SU-DHL-6 (cell line): ENCODE data around the gene NUDT16L1.

Experiments used
- H2AFZ ChIP-seq: fragments of 200-600 bp; sonication (generic); 2 replicates; pipeline ENCODE4 v1.6.1; 2014; ENCODE audit warnings: low read depth, mild to moderate bottlenecking, moderate library complexity, mixed read lengths, antibody characterized with exemption, low read length; ENCODE audit not compliant: severe bottlenecking
- H3F3A ChIP-seq: fragments of 200-600 bp; shearing (Covaris generic); 2 replicates; pipeline ENCODE4 v1.6.0; 2016; ENCODE audit warnings: antibody characterized with exemption, mild to moderate bottlenecking; ENCODE audit not compliant: insufficient read depth
- H3K27ac ChIP-seq: fragments of 200-600 bp; sonication (generic); 2 replicates; pipeline ENCODE4 v1.5.1; 2016; ENCODE audit warnings: low read depth, mild to moderate bottlenecking, low read length, moderate library complexity, mixed read lengths
- H3K27me3 ChIP-seq: fragments of 200-600 bp; sonication (generic), shearing (Covaris generic); 2 replicates; pipeline ENCODE4 v1.6.0; 2014; ENCODE audit warnings: mild to moderate bottlenecking, low read length
- H3K36me3 ChIP-seq: fragments of 200-600 bp; sonication (generic); 2 replicates; pipeline ENCODE4 v1.6.1; 2014; ENCODE audit warnings: mild to moderate bottlenecking, low read length, mixed read lengths
- H3K4me2 ChIP-seq: fragments of 300-600, 200-600 bp; shearing (Covaris generic), sonication (generic); 2 replicates; pipeline ENCODE4 v1.6.0; 2014; ENCODE audit warnings: low read length, low read depth, mild to moderate bottlenecking; ENCODE audit not compliant: poor library complexity, severe bottlenecking
- H3K4me3 ChIP-seq: fragments of 200-600 bp; sonication (generic); 2 replicates; pipeline ENCODE4 v1.5.1; 2014; ENCODE audit warnings: antibody characterized with exemption, low read length, mild to moderate bottlenecking, mixed read lengths; ENCODE audit not compliant: insufficient read depth, poor library complexity, severe bottlenecking
- H3K79me2 ChIP-seq: fragments of 200-600 bp; sonication (generic); 2 replicates; pipeline ENCODE4 v1.6.1; 2014; ENCODE audit warnings: mild to moderate bottlenecking, low read length, moderate library complexity; ENCODE audit not compliant: insufficient read depth
- H3K9ac ChIP-seq: fragments of 200-600 bp; sonication (generic); 2 replicates; pipeline ENCODE4 v1.7.0; 2014; ENCODE audit warnings: mild to moderate bottlenecking, low read length
- H3K9me2 ChIP-seq: fragments of 200-600 bp; sonication (generic); replicated peaks from 2 replicates; pipeline ENCODE4 v1.6.1; 2014; ENCODE audit warnings: low read length; ENCODE audit not compliant: insufficient read depth
- H3K9me3 ChIP-seq: fragments of 200-600 bp; sonication (generic); 2 replicates; pipeline ENCODE4 v1.6.1; 2014; ENCODE audit warnings: low read length, mixed read lengths; ENCODE audit not compliant: insufficient read depth
- H4K20me1 ChIP-seq: fragments of 200-600 bp; sonication (generic); 2 replicates; pipeline ENCODE4 v1.6.1; 2014; ENCODE audit warnings: low read depth, mild to moderate bottlenecking, antibody characterized with exemption, low read length, moderate library complexity, mixed read lengths
- EZH2phosphoT487 ChIP-seq: fragments of 200-600 bp; sonication (generic), shearing (Covaris generic); conservative IDR thresholded peaks from 2 replicates; pipeline ENCODE4 v1.6.1; 2018; ENCODE audit warnings: mild to moderate bottlenecking, antibody characterized with exemption, low read length, moderate library complexity, mixed read lengths
- TF ChIP-seq, protein P1 (sequence below): fragments of 200-600 bp; sonication (generic); IDR thresholded peaks from one replicate; pipeline ENCODE4 v1.5.1; 2017; ENCODE audit warnings: antibody characterized with exemption, mild to moderate bottlenecking, low read length, moderate library complexity; ENCODE audit not compliant: insufficient read depth, poor library complexity, severe bottlenecking

NUDT16L1 gene

DNA sequence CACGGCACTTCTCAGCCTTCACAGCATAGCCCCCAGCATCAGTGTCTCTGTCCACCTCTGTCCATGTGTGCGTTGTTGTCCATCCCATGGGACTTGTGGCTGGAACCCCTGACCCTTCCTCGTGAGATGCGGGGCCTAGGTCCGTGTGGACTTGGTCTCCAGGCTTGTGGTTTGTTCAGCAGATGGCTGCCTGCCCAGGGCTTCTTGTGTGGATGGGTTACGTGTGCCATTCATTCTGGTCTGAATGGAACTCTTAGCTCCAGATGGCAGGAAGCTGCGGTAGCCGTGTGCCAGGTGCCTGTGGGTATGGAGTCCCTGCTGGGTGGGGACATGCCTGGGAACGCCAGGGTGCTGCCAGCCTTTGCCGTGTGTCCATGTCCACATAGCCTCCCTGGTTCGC, 31.7 kb upstream of the NUDT16L1 start:
- H3K9ac ChIP-seq, result no peak overlapping the region
- H3K9me2 ChIP-seq, result no peaks in the 10 kb centered on the region
- no peaks in the 10 kb centered on the region for H4K20me1 ChIP-seq
- no peaks in the 10 kb centered on the region for H3F3A ChIP-seq
- no peak for TF ChIP-seq EZH2phosphoT487
- TF ChIP-seq, protein P1, sequence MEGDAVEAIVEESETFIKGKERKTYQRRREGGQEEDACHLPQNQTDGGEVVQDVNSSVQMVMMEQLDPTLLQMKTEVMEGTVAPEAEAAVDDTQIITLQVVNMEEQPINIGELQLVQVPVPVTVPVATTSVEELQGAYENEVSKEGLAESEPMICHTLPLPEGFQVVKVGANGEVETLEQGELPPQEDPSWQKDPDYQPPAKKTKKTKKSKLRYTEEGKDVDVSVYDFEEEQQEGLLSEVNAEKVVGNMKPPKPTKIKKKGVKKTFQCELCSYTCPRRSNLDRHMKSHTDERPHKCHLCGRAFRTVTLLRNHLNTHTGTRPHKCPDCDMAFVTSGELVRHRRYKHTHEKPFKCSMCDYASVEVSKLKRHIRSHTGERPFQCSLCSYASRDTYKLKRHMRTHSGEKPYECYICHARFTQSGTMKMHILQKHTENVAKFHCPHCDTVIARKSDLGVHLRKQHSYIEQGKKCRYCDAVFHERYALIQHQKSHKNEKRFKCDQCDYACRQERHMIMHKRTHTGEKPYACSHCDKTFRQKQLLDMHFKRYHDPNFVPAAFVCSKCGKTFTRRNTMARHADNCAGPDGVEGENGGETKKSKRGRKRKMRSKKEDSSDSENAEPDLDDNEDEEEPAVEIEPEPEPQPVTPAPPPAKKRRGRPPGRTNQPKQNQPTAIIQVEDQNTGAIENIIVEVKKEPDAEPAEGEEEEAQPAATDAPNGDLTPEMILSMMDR, result no peak
- no peak overlapping the region for H3K4me2 ChIP-seq
- no peak overlapping the region for H3K4me3 ChIP-seq
- H3K27ac ChIP-seq, result no peak overlapping the region
- no peak overlapping the region for H2AFZ ChIP-seq
- no peaks in the 10 kb centered on the region for H3K27me3 ChIP-seq
- H3K9me3 ChIP-seq, result no peaks in the 10 kb centered on the region
- H3K79me2 ChIP-seq, result no peaks in the 10 kb centered on the region
- H3K36me3 ChIP-seq, result no peaks in the 10 kb centered on the region

DNA sequence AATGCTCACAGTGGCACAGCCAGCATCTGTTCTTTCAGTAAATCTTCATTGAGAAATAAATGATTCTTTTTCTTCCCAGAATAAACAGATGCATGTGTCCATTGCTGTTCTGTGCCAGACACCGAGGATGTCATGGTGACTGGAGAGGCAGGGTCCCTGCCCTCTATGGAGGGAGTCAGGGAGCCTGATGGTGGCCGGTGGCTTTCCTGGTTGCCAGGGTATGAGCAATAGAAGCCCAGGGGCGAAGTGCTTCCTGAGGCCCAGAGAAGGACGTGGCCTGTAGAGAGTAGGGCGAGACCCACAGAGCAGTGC, 29.9 kb upstream of the NUDT16L1 start:
- no peaks in the 10 kb centered on the region for H3K9me2 ChIP-seq
- no peaks in the 10 kb centered on the region for H3K9me3 ChIP-seq
- H3K79me2 ChIP-seq, result no peaks in the 10 kb centered on the region
- no peak overlapping the region for H3K4me2 ChIP-seq
- H3K36me3 ChIP-seq, result no peaks in the 10 kb centered on the region
- no peak overlapping the region for H3K9ac ChIP-seq
- no peak overlapping the region for H3K27ac ChIP-seq
- H4K20me1 ChIP-seq, result no peaks in the 10 kb centered on the region
- H2AFZ ChIP-seq, result no peak overlapping the region
- no peak overlapping the region for H3K4me3 ChIP-seq
- H3F3A ChIP-seq, result no peaks in the 10 kb centered on the region
- TF ChIP-seq, protein P1, result no peak
- no peak for TF ChIP-seq EZH2phosphoT487
- no peaks in the 10 kb centered on the region for H3K27me3 ChIP-seq

DNA sequence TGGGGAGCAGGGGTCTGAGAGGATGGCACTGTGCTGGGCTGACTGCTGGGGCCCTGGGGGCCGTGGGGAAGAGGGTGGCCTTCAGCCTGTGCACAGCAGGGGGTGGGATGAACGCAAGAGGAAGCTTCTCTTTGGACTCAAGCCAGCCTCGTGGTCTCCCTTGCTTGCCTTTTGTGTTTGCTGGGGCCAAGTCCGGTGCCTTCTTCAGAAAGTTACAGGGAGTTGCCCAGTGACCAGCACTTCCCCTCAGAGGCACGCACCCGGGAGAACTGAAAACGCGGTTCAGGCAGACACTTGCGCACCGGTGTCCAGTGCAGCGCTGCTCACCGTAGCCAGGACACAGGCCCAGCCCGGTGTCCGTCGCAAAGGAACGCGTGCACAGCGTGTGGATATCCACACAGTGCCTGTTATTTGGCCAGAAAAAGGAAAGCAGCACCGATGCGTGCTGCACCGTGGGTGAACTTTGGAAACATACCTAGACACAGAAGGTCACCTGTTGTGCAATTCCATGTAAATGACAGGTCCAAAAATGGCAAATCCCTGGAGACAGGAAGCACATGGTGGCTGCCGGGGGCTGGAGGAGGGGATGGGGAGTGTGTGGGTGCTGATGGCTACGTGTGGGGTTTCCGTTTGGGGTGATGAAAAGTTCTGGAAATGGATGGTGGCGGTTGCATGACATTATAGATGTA, 29.4 kb upstream of the NUDT16L1 start:
- Histone ChIP-seq H3K9ac (no peak overlapping the region), H3K9me3 (no peaks in the 10 kb centered on the region), H3K79me2 (no peaks in the 10 kb centered on the region), H3K4me2 (no peak overlapping the region), H3K4me3 (no peak overlapping the region), H2AFZ (no peak overlapping the region), H4K20me1 (no peaks in the 10 kb centered on the region), H3K27ac (no peak overlapping the region), H3K9me2 (no peaks in the 10 kb centered on the region), H3K36me3 (peaks cover 3% of the 10 kb centered on the region; the same call in 1 of the 2 replicates), H3F3A (no peaks in the 10 kb centered on the region), H3K27me3 (no peaks in the 10 kb centered on the region)
- TF ChIP-seq, protein P1, result no peak
- TF ChIP-seq EZH2phosphoT487, result no peak
